ENCODE data around the gene CRCP.

DNA sequence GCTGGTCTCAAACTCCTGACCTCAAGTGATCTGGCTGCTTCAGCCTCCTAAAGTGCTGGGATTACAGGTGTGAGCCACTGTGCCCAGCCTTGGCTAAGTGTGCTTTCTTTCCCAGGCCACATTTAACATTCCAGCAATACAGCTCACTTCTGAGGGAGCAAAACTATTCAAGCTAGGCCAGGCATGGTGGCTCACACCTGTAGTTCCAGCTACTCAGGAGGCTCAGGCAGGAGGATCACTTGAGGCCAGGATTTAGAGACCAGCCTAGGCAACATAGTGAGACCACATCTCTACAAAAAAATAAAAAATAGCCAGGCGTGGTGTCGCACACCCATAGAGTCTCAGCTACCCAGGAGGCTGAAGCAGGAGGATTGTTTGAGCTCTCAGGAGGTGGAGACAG, 67.2 kb downstream of the CRCP start:
- TF ChIP-seq POLR2A (IDR thresholded peaks at IDR 0.05; ENCODE audit: extremely low read depth, insufficient read length) (no peak), MYC (IDR thresholded peaks at IDR 0.05; ENCODE audit: low read depth, low read length) (no peak)
- TF ChIP-seq, protein P1, sequence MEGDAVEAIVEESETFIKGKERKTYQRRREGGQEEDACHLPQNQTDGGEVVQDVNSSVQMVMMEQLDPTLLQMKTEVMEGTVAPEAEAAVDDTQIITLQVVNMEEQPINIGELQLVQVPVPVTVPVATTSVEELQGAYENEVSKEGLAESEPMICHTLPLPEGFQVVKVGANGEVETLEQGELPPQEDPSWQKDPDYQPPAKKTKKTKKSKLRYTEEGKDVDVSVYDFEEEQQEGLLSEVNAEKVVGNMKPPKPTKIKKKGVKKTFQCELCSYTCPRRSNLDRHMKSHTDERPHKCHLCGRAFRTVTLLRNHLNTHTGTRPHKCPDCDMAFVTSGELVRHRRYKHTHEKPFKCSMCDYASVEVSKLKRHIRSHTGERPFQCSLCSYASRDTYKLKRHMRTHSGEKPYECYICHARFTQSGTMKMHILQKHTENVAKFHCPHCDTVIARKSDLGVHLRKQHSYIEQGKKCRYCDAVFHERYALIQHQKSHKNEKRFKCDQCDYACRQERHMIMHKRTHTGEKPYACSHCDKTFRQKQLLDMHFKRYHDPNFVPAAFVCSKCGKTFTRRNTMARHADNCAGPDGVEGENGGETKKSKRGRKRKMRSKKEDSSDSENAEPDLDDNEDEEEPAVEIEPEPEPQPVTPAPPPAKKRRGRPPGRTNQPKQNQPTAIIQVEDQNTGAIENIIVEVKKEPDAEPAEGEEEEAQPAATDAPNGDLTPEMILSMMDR (IDR thresholded peaks at IDR 0.05; ENCODE audit: low read depth, low read length): no peak

Measured in NB4 (cell line).